ENCODE results near the gene PRDM11.

- TF ChIP-seq EZH2phosphoT487 (IDR thresholded peaks at IDR 0.05; ENCODE audit: insufficient read depth, low read depth): no peak
- TF ChIP-seq EZH2 (IDR thresholded peaks at IDR 0.05; ENCODE audit: insufficient read depth, poor library complexity, severe bottlenecking): no peak
Measured at GRCh38 chr11:45279645-45280044, 133.2 kb downstream of the PRDM11 start.
